Medulla oblongata (tissue), 1 donor: ENCODE results near the gene NAMPT.
A peak's percentile ranks its signal among the peaks of the same experiment; 100 is the strongest.
"Not testable (repeated sequence)": the region's sequence is repeated elsewhere in the genome, so short reads cannot be mapped to it uniquely, and the experiment has no call there.

ENCODE experiments used
- DNase-seq: peaks from one replicate; pipeline ENCODE4 v3.0.0-alpha.2; 2015; ENCODE audit errors: extremely low spot score

The NAMPT gene

DNA sequence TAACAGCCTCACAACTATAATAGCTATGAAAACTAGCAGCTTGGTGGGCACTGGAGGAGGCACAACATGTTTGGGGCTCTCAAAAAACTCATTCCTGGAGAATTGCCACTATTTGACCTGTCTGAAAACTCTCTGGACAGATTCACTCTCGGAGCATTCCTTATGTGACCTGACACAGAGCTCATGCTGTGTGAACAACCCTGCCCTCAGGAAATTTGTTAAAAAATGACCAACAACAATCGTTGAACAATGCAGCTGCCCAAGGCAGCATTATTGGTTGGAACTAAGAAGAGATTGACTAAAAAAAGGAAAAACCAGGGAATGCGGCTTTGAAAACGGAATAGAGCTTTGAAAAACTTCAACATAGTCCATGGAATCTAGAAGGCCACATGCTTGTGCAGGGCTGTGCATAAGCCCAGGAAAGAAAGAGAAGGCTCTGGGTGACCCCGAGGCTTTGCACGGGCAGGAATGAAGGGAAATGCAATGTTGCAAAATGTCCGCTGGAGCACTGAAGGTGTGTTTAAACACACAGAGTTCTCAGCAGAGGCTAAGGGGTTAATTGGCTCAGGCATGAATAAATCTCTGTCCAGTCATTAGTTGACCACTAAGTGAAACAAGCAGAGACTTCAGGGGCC is 52.8 kb downstream of the NAMPT start:
- no peak for DNase-seq

DNA sequence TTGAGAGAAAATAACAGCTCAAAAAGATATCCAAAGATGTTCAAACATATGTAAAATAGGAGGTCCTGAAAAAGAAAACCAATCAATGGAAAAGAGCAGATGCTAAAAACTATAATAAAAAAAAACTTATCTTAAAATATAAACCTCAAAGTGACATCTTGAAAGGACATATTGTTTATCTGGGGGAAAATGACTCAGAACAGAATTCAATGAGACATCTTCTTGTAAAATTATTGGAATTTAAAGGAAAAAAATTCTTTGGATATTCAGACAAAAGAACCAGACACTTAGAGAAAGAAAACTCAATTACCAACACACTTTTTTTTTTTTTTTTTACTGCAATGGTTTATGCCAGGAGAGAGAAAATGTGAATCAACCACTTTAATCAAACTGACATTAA is 58.9 kb downstream of the NAMPT start:
- DNase-seq, result no peak

DNA sequence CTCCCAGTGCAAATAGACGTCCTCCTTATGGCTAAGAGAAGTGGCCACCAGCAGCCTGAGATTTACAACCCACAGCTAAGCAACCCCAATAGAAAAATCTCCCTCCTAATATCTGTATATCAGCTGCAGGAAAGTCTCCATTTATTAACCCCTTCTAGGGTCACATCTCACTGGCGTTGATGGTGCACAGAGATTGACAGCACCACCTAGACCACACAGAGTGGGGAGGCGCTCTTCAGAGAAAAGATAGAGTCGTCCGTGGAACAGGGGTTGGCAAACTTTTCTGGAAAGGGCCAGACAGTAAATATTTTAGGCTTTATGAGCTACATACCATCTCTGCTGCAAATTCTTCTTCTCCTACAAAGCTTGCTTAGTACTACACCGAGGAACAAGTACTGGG is 60.0 kb downstream of the NAMPT start:
- DNase-seq, result no peak

- no peak for DNase-seq
Observed at GRCh38 chr7:106223156-106223555, 61.6 kb downstream of the NAMPT start.

DNA sequence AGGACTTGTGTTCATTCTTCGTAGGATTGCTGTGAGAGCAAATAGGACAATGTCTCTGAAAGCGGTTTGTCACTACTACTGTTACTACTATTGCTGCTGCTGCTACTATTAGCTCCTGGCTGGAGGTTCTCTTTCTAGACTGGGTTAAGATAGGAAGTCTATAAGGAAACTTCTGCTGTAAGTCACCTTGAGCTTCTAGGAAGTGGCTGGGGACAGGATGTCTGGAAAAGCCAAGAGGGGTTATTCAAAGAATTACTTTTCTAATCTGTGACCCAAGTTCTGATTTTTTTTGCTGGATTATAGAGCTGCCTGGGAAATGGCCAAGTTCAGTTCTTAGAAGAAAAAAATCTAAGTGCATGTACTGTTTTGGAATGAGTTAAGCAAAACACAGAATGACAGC is 62.2 kb downstream of the NAMPT start:
- DNase-seq, result no peak

- DNase-seq, result no peak
Observed at GRCh38 chr7:106220307-106220706, 64.5 kb downstream of the NAMPT start.

DNA sequence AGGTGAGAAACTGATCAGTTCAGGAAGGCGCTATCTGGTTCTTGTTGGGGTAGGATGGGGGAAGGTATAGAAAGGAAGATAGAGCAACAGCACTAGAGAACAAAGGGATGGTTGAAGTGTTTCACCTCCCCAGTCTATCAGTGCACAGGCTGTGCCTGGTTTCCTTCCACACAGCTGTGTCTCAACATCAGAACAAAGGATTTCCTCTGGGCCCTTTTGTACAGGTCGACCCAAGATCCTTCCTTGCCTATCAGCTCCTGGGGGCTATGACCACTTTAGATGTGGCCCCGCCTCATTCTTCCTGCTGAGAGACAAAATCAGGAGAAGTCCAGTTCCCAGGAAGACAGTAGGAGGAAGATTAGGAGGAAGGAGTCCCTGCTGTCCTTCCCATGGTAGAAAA is 65.6 kb downstream of the NAMPT start:
- DNase-seq, result no peak

DNA sequence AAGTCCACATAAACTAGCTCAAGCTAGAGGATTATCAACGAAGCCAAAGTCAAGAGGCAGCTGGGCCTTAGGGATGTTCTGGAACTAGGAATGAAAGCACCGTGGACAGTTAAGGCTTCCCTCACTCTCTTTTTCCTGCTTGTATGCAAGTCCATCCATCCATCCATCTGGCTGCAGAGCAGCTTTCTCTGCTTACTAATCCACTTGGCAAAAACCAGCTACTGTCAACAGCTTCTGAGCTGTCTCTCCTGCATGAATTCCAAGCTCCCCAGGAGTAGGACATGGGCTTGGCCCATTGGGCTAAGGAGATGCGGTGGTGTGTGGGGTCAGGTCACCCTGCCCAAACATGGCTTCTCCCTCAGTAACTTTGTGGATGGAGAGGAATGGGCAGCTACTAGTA is 66.2 kb downstream of the NAMPT start:
- no peak for DNase-seq

DNA sequence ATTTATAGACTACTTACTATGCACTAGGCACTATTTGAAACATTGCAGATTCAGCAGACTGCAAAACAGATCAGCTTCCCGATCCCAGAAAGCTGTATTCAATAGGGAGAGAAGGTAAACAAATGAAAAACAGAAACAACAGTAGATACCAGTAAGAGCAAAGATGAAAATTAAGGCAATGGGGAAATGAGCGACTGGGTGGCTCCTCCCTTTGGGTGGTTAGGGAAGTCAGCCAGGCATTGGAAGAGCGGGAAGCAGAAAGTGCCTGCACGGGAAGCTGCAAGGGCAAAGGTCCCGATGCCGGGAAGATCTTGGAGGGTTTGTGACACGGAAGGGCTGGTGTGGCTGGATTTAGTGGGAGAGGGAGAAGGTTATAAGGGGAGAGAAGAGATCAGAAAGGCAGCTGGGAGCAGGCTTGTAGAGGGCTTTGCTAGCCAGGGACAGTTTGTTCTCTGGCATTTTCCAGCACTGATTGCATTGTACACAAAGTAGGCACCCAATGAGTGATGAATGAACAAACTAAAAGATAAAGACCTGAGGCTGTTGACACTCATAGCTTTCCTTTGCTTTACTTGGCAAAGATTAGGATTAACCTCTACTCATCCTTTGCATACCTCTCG is 67.8 kb downstream of the NAMPT start:
- DNase-seq, result no peak

GRCh38 chr7:106216517-106216922 is 68.3 kb downstream of the NAMPT start:
- peak; percentile 14 for DNase-seq

DNA sequence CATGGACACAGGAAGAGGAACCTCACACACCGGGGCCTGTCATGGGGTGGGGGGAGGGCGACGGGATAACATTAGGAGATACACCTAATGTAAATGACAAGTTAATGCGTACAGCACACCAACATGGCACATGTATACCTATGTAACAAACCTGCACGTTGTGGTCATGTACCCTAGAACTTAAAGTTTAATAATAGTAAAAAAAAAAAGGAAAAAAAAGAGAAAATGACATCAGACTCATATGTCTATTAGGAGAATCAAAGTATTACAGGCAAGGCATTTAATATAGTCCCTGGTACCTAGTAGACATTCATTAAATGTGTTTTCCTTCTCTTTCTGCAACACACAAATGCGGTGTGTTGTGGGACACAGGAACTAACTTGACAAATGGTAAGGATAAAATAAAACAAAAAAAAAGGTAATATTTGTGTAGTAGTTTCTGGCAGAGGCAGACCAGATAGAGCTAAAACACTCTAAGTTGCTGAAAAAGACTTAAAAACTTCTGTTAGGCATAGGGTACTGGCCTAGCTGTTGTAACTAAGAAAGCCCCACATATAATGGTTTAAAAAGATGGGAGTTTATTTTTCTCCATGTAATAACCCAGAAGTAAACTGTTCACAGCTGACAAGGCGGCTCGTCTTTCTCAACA is 68.8 kb downstream of the NAMPT start:
- DNase-seq, result no peak

- DNase-seq, result not testable (repeated sequence)
Observed at GRCh38 chr7:106208944-106209343, 75.8 kb downstream of the NAMPT start.

DNA sequence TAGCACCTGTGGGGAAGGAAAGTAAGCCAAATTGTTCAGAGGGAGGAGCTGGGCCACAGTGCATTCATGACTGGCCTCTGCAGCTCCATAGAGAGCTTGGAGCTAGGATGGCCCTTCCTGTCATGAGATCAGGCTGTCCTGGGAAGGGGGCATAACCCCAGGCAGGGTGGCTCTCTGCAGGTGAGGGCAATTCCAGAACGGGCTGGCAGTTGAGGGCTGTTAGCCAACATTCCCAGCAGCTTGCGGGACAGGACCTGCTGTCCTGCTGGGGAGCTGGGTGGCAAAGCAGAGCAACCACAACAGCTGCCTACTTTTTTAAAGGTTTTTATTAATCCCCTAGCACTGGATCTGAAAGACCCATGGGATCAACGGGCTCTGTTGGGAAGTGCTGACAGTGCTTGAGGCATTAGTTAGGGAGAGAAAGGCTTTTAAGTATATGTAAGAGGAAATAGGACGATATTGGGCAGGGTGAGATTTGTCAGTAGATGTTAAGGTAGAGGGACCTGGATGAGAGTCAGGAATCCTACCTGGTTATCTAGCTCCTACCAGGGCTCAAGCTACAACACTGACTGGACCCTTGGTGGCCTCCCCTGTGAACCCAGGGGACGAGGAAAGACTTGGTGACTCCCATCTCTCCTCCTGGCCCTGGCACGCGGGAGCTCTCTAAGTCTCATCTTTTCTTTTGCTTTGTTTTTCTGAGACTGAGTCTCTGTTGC is 77.8 kb downstream of the NAMPT start:
- DNase-seq, result no peak

DNA sequence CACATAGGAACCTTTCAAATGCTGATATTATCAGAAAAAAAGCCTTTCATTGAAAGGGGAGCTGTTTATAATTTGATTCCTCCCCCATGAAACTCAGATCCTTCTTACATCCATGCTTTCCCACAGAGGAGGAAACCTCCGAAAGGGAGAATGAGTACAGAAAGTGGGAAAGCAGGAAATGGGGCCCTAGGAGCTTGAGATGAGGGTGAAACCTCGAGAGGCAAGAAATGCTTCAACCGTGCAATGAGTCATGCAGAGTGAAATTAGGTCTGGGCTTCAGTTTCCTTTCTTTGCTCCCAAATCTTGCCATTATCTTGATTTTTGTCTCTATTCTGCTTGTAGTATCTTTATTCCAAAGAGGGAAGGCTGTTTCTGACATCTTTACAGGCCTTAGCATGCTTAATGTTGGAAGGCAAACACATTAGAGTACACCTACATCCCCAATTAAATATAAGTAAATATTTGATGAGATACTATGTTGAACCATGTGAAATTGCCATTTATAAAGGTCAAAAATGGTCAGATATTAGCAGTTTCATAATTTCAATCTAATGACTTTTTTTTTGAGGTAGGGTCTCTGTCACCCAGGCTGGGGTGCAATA is 79.1 kb downstream of the NAMPT start:
- DNase-seq, result no peak

GRCh38 chr7:106203473-106203872 is 81.3 kb downstream of the NAMPT start:
- DNase-seq, result no peak

GRCh38 chr7:106201164-106201563 is 83.6 kb downstream of the NAMPT start:
- DNase-seq, result no peak

DNA sequence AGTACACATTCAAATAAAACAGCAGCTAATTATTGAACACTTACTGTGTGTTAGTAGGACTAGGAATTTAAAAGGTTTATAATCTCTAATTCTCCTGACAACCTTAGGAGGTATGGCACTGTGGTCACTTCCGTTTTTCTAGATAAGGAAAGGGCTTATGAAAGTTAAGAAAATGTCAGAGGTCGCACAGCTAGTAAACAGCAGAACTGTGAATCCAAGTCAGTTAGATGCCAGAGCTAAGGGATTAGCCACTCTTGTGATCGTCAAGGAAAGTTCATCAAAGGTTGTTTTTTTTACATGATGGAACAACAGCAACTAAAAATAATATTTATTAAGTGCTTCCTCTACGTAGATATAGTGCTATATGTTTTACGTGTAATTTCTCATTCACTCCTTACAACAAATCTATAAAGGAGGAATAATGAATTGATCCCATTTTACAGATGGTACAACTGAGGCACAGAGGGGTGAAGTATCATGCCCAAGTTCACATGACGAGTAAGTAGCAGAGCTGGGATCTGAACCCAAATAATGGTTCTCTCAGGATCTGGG is 84.9 kb downstream of the NAMPT start:
- no peak for DNase-seq

GRCh38 chr7:106199024-106199423 is 85.8 kb downstream of the NAMPT start:
- DNase-seq, result no peak
